Right renal cortex interstitium (tissue), 3 donors: ENCODE results near the gene PURB. TPM values are rescaled to one million over a fixed set of nuclear protein-coding genes. Genes with fewer than 3 reads are reported as not detected.
A peak's percentile ranks its signal among the peaks of the same experiment; 100 is the strongest.
"Not testable (repeated sequence)": the region's sequence is repeated elsewhere in the genome, so short reads cannot be mapped to it uniquely, and the experiment has no call there.

ENCODE experiments used
- DNase-seq, 3 donors: peaks; one replicate each; pipeline ENCODE4 v3.0.0-alpha.2; 2013; ENCODE audit warnings: low read depth in 3 of 3, low spot score in 2 of 3
- polyA plus RNA-seq, 3 donors: library from polyadenylated mRNA; unstranded; fragments of 120-200 nt; gene quantifications; one replicate each; pipeline ENCODE4 v1.2.1, GENCODE V29; 2013; ENCODE audit not compliant: insufficient read length in 3 of 3

PURB gene
- polyA plus RNA-seq, 3 donors, result 31.0 to 32.2 (median 32.0) TPM

GRCh38 chr7:44854644-44855364 lies 30.5 kb downstream of the PURB start:
- no peak for DNase-seq

- no peak for DNase-seq
Observed at GRCh38 chr7:44853391-44853790, 31.9 kb downstream of the PURB start.

- no peak for DNase-seq
Observed at GRCh38 chr7:44852590-44852989, 32.7 kb downstream of the PURB start.

GRCh38 chr7:44849885-44850544 lies 35.3 kb downstream of the PURB start:
- DNase-seq, result no peak

GRCh38 chr7:44849259-44849884 lies 36.0 kb downstream of the PURB start:
- DNase-seq, result no peak

GRCh38 chr7:44847920-44848634 lies 37.3 kb downstream of the PURB start, which contains the start of gene H2AZ2:
Gene H2AZ2, minus strand, starts transcription at chr7:44848087. Its CDS starts 116 bp downstream, at chr7:44847971.
- peak; percentile 99 to 100 (median 99) for DNase-seq

GRCh38 chr7:44847509-44847919 lies 37.8 kb downstream of the PURB start:
- DNase-seq, result peak in 2 of 3 donors; percentile 81 to 84

GRCh38 chr7:44846816-44847508 lies 38.4 kb downstream of the PURB start:
- DNase-seq, result no peak

GRCh38 chr7:44846390-44846789 lies 38.9 kb downstream of the PURB start:
- DNase-seq, result not testable (repeated sequence)

GRCh38 chr7:44845451-44845850 lies 39.9 kb downstream of the PURB start:
- no peak for DNase-seq

GRCh38 chr7:44843440-44843839 lies 41.9 kb downstream of the PURB start:
- DNase-seq, result not testable (repeated sequence)

- not testable (repeated sequence) for DNase-seq
Observed at GRCh38 chr7:44842675-44843074, 42.7 kb downstream of the PURB start.

- DNase-seq, result no peak
Observed at GRCh38 chr7:44838751-44839150, 46.6 kb downstream of the PURB start.

- no peak for DNase-seq
Observed at GRCh38 chr7:44827567-44827966, 57.8 kb downstream of the PURB start.

Other genes starting within 250 kb of the PURB start
- 10 to 100 TPM; 40.7 to 46.0 (median 43.7) TPM for gene ZMIZ2, start 136.7 kb downstream of the PURB start, polyA plus RNA-seq
- gene PPIA, start 88.8 kb downstream of the PURB start, polyA plus RNA-seq, result 1,000 to 10,000 TPM; 1,342 to 1,541 (median 1,458) TPM
- gene H2AZ2, start 37.4 kb downstream of the PURB start, polyA plus RNA-seq, result 100 to 1,000 TPM; 250 to 260 (median 259) TPM
- under 1 TPM; 0.33 to 0.51 (median 0.36) TPM for gene MYO1G, start 93.5 kb upstream of the PURB start, polyA plus RNA-seq
- 10 to 100 TPM; 23.3 to 28.4 (median 26.4) TPM for gene CCM2, start 114.7 kb upstream of the PURB start, polyA plus RNA-seq
- gene NACAD, start 203.4 kb upstream of the PURB start, polyA plus RNA-seq, result 1 to 10 TPM; 6.9 to 7.9 (median 7.6) TPM
- 10 to 100 TPM; 51.2 to 59.1 (median 54.6) TPM for gene TBRG4, start 226.2 kb upstream of the PURB start, polyA plus RNA-seq